ENCODE results near the gene KATNAL1.
A peak's percentile ranks its signal among the peaks of the same experiment; 100 is the strongest.

Gene KATNAL1
- total RNA-seq = 7.1 to 46.1 (median 33.4) reads per million in 17 experiments

GRCh38 chr13:30307194-30307970 lies at the start of gene KATNAL1:
TSS of gene KATNAL1 (minus strand) at chr13:30307551. CDS start at chr13:30283777, 23,774 bp downstream.
- peak; percentile 48 to 75 (median 62) for DNase-seq

- no peak for DNase-seq
These were observed 48.5 kb upstream of the KATNAL1 start for GRCh38 chr13:30355839-30356238.

GRCh38 chr13:30355384-30355699 lies 48.0 kb upstream of the KATNAL1 start:
- DNase-seq = peak; percentile 22 to 71 (median 56)

GRCh38 chr13:30354493-30355383 lies 47.4 kb upstream of the KATNAL1 start:
- no peak for DNase-seq

- no peak for DNase-seq
These were observed 46.3 kb upstream of the KATNAL1 start for GRCh38 chr13:30353471-30354215.

GRCh38 chr13:30353060-30353459 lies 45.7 kb upstream of the KATNAL1 start:
- no peak for DNase-seq

GRCh38 chr13:30352121-30352520 lies 44.8 kb upstream of the KATNAL1 start:
- DNase-seq = no peak

- no peak for DNase-seq
These were observed 39.4 kb upstream of the KATNAL1 start for GRCh38 chr13:30346789-30347167.

- DNase-seq = no peak
These were observed 38.9 kb upstream of the KATNAL1 start for GRCh38 chr13:30346153-30346788.

- DNase-seq = no peak
These were observed 38.2 kb upstream of the KATNAL1 start for GRCh38 chr13:30345426-30346100.

GRCh38 chr13:30341815-30342570 lies 34.6 kb upstream of the KATNAL1 start:
- no peak for DNase-seq

- DNase-seq = peak; percentile 47 to 69 (median 66)
These were observed 33.2 kb upstream of the KATNAL1 start for GRCh38 chr13:30340331-30341250.

- no peak for DNase-seq
These were observed 32.5 kb upstream of the KATNAL1 start for GRCh38 chr13:30339738-30340330.

GRCh38 chr13:30338952-30339351 lies 31.6 kb upstream of the KATNAL1 start:
- no peak for DNase-seq

GRCh38 chr13:30338331-30338851 lies 31.0 kb upstream of the KATNAL1 start:
- DNase-seq = no peak

- DNase-seq = no peak
These were observed 29.8 kb upstream of the KATNAL1 start for GRCh38 chr13:30337061-30337610.

GRCh38 chr13:30334663-30335386 lies 27.5 kb upstream of the KATNAL1 start:
- DNase-seq = peak; percentile 60 to 69 (median 64)

GRCh38 chr13:30333616-30334015 lies 26.3 kb upstream of the KATNAL1 start:
- no peak for DNase-seq
